GM21515 (cell line): Measurements from ENCODE around the gene SCOC.
"Not testable (repeated sequence)": the region's sequence is repeated elsewhere in the genome, so short reads cannot be mapped to it uniquely, and the experiment has no call there.

ENCODE experiments used
- ATAC-seq: cut with Tn5 transposase; IDR thresholded peaks from one replicate; pipeline ENCODE4 v1.9.1; 2021; ENCODE audit not compliant: unreplicated experiment

SCOC gene

GRCh38 chr4:140359562-140360427, 13.7 kb upstream of the SCOC start:
- peak; percentile 97 for ATAC-seq

GRCh38 chr4:140361099-140361498, 12.3 kb upstream of the SCOC start:
- ATAC-seq = no peak

DNA sequence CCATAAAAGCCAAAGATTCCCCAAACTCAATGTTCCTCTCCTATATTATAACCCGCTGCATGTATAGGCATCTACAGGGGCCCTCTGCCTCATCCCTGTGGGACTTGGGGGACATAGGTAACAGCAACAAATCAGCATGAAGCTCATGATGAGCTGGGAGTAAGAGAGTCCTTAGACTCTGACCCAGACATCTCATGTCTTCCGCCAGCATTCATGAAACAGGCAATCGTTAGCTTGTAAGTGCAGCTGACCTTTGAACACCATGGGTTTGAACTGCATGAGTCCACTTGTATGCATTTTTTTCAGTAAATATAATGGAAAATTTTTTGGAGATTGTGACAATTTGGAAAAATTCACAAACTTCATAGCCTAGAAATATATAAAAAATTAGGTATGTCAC, 10.4 kb upstream of the SCOC start:
- ATAC-seq = no peak

DNA sequence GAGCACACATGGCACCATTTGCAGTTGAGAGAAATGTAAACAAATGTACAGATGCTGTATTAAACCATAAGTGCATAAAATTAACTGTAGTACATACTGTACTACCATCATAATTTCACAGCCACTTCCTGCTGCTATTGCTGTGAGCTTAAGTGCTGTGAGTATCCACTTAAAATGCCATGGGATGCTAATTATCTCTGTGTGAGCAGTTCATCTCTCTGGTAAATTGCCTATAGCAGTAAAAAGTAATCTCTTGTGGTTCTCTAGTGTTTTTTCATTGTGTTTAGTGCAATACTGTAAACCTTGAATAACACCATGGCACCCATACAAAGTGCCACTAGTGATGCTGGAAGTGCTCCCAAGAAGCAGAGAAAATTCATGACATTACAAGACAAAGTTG, 9.9 kb upstream of the SCOC start:
- no peak for ATAC-seq

DNA sequence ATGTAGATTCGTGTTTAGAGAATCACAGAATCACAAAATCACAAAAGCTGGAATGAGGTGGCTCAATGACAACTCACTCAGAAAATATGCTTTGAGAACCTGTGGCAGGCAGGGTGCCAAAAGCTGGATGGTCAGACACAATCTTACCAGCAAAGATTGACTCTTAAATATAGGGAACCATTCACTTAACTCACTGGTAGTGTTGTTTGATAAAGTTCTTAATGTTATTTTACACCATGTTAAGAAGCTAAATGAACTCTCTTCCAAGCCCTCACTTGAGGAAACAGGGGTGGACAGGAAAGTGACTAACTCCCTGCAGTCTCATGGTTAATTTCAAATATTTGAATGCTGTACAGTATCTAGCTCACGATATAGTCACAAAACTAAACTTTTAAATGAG, 5.7 kb upstream of the SCOC start:
- no peak for ATAC-seq

DNA sequence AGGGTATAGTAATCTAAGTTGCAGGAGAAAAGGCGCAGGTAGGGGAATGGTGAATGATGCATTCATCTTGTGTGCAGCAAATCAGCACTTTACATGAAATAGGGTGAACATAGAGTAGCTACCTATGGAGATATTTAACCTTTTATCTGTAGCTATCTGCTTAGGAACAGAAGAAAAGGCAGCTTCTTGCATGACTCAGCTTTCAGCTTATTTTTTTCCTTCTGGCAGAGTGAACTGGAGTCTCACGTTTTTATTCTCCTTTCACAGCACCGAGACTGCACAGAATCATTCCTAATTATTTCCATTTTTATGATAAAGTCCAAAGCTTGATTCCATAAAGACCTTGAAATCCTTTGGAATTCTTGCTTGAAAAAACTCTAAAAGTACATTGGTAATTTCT, 4.8 kb upstream of the SCOC start:
- ATAC-seq = no peak

DNA sequence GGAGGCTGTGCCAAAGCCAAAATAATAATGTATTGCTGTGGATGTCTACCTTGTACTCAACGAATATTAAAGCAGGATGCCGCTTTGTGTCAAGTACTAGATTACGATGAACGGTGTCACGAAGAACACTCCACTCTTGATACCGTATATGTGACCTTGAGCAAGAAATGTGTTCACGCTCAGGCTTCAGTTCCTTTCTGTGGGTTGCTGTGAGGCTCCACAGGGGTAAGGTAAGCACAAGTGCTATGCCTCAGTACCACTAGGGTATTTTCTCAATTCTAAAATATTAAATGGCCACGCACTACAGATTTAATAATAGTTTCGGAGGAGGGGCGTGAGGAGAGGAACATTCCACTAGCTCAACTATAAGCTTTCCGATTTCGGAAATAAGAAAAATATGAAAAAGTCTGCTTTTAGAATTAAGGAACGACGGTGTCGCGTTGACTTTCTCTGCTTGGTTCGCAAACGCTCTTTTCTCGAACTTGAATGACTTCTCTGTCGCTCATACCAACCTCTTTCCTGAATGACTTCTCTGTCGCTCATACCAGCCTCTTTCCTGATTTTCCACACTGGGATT, 607 bp upstream of the SCOC start:
- peak; percentile 65 for ATAC-seq

GRCh38 chr4:140374130-140374477, 658 bp downstream of the SCOC start:
- ATAC-seq = no peak

DNA sequence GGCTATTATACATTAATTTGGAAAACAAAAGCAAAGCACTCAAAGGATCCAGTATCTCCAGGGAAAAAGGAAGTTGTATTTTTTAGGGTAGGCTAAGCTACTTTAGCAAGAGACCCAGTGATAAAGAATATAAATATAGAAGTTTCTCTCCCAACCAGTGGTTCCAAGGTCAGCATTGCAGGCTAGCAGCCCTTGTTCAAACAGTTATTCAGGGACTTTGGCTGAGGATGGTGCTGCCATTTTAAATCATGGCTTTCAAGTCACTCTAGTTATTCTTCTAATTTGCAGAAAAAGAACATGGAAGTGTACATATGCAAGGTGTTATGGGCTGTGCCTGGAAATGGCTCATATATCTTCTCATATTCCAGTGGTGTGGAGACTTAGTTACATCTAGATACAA, 9.3 kb downstream of the SCOC start:
- ATAC-seq = no peak

GRCh38 chr4:140388015-140388414, 14.6 kb downstream of the SCOC start:
- no peak for ATAC-seq

DNA sequence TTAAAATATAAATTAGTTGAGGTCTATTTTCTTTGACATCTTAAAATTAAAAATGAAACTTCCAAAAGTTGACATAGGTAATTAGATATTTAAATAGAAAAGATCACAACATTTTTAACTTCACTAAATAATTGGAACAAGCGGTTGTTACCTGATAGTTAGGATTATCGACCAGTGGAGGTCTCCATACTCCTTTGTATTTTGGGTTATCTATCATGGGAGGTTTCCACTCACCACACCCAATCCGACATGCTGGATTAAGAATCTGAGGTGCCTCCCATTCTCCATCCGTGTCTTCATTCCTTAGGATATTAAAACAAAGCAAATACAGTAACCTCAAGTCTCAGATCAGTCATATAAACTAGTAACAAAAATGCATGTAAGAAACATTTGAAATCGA, 22.2 kb downstream of the SCOC start:
- ATAC-seq = no peak

GRCh38 chr4:140400111-140400510, 26.7 kb downstream of the SCOC start:
- ATAC-seq = no peak

DNA sequence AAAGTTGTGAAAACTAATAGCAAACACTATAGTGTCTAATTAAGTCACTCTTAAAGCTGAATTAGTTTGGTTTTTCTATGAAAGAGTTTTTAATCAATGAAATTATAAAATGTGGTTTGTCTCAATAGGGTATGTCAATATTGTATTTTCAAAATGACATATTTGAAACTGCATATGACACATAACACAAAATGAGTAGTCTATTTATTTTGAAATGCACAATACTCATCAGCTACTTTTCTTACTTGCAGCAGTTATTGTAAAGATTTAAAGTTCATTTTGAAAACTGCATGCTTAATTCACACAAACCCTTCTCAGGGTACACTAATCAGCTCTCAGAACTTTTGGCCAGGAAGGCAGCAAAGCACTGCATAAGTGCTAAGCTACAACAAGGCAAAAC, 32.8 kb downstream of the SCOC start:
- no peak for ATAC-seq

DNA sequence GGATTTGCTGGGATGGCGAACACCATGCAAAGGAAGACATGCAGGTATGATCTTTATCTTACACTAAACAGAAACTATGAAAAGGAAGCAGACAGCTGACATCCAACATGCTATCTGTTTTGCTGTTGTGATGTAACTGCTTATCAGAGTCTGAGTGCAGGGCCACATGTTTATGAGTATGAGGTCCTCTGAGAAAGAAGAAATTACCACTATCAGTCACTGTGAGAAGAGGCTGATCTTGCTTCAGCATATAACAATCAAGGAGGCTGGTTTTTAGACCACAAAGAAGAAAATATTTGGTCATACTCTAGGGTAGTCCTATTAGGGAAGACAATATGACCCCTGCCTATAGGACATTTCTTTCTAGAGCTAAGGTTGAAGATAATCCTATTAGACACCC, 35.5 kb downstream of the SCOC start:
- ATAC-seq = no peak

DNA sequence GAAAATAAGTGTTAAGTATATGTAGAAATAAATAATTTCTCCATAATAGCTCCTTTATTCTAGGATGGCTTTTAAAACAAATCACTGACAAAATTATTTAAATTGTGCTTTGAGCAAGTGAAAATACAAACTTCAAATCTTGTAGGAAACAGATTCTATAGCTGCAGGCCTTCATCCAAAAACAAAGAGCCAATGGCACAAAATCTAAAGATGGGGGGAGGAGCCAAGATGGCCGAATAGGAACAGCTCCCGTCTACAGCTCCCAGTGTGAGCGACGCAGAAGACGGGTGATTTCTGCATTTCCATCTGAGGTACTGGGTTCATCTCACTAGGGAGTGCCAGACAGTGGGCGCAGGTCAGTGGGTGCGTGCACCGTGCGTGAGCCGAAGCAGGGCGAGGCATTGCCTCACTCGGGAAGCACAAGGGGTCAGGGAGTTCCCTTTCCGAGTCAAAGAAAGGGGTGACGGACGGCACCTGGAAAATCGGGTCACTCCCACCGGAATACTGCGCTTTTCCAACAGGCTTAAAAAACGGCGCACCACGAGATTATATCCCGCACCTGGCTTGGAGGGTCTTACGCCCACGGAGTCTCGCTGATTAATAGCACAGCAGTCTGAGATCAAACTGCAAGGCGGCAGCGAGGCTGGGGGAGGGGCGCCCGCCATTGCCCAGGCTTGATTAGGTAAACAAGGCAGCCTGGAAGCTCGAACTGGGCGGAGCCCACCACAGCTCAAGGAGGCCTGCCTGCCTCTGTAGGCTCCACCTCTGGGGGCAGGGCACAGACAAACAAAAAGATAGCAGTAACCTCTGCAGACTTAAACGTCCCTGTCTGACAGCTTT, 39.9 kb downstream of the SCOC start:
- ATAC-seq = not testable (repeated sequence)

DNA sequence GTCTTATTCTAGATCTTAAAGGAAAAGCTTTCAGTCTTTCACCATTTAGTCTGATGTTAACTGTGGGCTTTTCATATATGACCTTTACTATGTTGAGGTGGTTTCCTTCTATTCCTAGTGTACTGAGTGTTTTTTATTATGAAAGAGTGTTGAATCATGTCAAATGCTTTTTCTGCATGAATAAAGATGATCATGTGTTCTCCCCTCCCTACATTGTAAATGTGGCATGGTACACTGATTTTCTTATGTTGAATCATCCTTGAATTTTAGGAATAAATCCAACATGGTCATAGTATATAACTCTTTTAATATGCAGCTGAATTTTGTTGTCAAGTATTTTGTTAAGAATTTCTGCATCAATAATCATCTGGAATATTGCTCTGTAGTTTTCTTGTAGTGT, 49.7 kb downstream of the SCOC start:
- no peak for ATAC-seq

DNA sequence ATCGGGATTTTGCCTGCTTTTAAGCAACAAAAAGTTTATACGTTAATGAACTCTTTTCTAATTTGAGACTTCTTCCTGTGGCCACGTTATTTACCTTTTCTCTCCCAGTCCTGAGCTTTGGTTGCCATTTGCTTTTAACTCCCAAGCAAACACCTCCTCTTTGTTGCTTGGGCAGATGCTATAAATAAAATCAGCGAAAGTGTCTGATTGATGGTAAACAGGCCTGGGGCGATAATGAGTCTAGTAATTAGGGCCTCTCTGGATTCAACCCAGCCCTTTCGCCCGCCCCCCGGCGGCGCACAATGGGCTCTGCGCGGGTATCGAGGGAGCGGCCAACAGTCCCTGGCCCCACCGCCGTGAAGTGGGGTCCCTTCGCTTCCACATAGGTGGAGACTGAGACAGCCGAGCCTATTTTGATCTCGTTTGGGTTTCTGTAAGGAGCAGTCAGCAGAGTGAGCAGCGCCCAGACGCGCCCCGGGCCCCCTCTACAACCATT, 53.2 kb downstream of the SCOC start:
- peak; percentile 20 for ATAC-seq

DNA sequence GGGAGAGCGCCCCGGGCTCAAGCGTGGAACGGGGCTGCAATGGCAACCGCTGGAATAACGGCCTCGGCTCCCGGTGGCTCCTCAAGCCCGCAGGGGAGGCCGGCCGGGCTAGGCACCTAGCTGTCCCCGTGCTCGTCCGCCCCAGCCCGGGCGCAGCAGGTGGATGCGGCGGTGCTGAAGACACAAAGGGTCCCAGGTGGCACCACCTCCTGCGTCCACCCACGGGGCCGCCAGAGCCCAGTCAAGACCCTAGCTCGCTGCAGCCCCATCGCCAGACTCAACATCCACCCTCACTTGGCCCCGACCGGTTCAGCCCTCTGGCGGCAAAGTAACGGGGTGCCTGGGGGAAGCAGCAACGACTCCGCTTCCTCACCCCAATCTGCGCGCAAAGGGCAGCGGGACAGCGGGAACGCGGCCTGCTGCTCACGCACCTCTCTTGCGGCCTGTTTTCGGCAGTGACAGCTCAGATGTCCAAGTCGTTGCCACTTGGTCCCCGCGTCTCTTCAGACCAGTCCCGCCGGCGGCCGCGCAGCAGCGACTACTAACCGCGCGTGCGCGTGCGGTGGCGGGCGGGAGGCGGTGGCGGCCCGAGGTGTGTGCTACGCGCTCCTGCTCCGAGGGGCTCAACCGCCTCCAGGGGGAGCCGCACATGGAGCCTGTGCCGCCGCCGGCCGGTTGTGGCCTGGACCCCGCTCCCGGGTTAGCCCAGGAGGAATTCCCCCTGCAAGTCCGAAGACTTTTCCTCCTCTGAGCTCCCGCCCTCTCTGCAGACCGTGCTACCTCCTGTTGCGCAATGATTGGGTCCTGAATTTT, 53.9 kb downstream of the SCOC start, which contains the start of gene CLGN:
Gene CLGN, minus strand, starts transcription at position 543 of the 813 bp plus-strand sequence. CDS start 14,570 bp downstream, outside the sequence.
- peak; percentile 92 for ATAC-seq

- no peak for ATAC-seq
Observed at GRCh38 chr4:140427919-140428471, 54.5 kb downstream of the SCOC start.
